A204.1 (cell line): Measurements from ENCODE around the gene OR6Y1.

ENCODE experiments used
- FAIRE-seq: peaks from 2 replicates; lab custom pipeline; 2012; peaks lifted over from hg19 to GRCh38; lab: Jason Lieb, UNC

Gene OR6Y1, protein sequence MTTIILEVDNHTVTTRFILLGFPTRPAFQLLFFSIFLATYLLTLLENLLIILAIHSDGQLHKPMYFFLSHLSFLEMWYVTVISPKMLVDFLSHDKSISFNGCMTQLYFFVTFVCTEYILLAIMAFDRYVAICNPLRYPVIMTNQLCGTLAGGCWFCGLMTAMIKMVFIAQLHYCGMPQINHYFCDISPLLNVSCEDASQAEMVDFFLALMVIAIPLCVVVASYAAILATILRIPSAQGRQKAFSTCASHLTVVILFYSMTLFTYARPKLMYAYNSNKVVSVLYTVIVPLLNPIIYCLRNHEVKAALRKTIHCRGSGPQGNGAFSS

DNA sequence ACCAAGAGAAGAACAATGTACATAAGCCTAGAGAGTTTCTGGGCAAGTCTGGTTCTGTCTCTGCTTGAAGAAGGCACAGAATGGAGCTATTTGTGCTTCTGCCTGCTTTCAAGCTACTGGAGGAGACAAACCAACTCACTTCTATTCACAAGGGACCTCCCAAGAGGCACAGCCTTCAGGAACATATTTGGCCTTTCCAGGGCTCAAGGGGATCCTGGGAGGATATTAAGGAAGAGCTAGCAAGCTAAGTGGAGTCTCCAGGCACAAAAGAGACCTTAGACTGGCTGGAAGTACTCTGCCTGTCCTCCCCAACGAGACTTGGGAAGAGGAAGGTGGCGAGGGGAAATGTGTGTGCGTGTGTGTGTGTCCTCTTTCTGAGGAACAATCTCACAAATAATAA, at the start of gene OR6Y1:
OR6Y1 (minus strand) TSS at position 54 of the 400 bp plus-strand sequence. CDS start 6,300 bp downstream, outside the sequence.
- no peak for FAIRE-seq

DNA sequence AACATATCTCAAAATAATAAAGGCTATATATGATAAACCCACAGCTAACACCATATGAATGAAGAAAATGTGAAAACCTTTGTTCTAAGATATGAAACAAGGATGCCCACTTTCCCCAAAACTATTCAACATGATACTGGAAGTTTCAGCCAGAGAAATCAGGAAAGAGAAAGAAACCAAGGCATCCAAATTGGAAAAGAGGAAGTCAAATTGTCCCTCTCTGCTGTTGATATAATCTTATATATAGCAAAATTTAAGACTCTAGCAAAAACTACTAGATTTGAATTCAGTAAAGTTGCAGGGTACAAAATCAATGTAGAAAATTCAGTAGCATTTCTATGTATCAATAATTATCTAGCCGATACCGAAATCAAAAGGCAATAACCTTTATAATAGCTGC, 46.5 kb upstream of the OR6Y1 start:
- no peak for FAIRE-seq

DNA sequence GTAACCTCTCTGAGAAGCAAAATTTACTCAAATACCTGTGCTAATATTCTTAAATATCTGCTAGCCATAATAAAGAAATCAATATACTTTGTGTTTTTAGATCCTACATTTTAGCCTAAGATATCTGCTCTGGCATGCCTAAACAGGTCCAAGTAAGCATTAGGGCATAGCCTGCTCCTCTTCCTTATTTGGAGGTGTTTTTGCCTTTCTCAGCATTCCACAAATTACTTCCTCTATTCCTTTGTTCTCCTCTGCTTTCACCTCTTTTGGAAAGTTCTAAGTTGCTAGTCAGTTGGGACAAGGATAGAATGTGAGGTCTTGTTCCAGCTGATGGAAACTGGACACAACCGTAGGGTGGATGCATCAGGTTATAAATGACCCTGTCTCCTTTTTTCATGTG, 32.7 kb upstream of the OR6Y1 start:
- no peak for FAIRE-seq

DNA sequence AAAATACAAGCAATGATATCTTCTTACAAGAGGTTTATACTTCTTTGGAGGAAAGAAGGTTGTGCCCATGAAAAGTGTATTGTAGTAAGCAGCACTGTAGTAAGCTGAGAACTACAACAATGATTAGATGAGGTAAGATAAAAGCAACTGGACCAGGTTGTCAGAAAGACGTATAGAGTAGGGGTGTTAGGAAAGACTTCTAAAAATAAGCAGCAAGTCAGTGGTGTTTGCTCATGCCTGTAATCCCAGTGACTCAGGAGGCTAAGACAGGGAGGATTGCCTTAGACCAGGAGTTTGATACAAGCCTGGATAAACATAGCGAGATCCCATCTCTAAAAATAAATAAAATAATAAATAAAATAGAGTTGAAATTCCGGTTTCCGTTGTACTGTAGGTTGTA, 29.8 kb upstream of the OR6Y1 start:
- no peak for FAIRE-seq

DNA sequence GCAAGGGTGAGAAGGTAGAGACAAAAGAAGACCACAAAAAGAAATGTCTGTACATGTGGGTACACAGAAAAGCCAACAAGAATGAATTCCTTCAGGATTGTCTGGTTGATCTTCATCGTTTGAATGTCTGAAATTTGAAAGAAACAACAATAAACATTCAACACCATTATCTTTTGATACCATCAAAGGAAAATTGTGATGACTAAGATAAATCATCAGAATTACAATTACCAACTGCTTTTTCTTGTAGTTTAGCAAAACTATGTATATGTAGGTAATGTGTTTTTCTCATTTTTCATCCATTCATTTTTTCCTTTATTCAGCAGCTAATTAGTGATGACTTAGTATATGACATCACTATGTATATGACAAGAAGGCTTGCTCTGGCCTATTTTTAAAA, 25.5 kb upstream of the OR6Y1 start, which contains the start of gene OR10X1:
OR10X1 (minus strand) TSS at position 167 of the 400 bp plus-strand sequence; CDS start at position 167, 0 bp downstream.
- no peak for FAIRE-seq

DNA sequence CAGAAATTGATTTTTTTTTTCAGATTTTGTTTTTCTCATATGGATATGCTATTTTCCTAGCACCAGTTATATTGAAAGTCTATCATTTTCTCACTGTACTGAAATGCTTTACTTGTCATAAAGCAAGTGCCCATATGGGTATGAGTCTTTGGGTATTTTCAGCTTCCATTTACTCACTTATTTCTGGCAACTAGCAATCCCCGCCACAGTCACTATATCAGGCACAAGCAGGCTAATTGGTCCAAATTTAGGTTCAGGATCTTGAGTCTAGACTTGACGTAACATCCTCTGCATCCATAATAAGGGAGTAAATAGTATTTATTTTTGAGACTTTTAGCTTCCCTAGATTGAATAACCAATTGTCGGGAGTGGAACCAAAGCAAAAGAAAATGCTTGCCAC, 23.4 kb upstream of the OR6Y1 start:
- FAIRE-seq: no peak

DNA sequence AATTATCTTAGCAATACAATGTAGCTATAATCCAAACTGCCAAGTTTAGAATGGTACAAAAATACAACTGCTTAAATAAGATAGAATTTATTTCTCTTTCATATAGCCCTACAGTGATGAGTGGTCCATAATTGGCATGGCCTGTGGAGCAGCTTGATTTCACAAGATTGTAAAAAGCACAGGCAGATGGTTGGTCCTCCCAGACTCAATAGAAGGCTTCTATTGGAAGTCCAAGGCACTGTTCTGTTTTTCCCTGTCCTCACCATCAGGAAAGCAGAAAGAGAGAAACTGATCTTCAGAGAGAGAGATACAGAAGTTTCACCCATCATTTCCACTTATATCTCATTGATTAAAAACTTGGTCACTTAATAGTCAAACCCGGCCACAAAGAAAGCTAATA, 18.0 kb upstream of the OR6Y1 start:
- no peak for FAIRE-seq

DNA sequence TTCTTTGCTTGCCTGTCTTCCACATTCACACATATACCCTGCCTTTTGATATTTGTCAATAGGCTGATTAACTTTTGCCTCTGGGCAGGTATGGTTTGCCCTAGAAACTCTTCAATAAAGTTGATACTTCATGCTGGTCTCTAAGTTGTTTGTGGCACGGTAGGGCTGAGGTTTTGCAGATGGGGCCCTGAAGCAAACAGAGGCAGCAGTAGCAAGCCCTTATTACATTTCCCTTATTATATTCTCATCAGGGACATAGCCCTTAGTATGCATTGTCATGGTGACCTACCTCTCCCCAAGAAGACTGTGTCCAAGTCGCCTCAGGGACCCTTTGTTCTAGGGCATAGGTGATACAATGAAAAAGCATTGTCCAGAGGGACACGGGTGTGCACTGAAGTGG, 16.3 kb upstream of the OR6Y1 start, which contains the start of gene OR6P1:
OR6P1 (minus strand) TSS at position 101 of the 400 bp plus-strand sequence. CDS start 6,976 bp downstream, outside the sequence.
- FAIRE-seq: no peak

DNA sequence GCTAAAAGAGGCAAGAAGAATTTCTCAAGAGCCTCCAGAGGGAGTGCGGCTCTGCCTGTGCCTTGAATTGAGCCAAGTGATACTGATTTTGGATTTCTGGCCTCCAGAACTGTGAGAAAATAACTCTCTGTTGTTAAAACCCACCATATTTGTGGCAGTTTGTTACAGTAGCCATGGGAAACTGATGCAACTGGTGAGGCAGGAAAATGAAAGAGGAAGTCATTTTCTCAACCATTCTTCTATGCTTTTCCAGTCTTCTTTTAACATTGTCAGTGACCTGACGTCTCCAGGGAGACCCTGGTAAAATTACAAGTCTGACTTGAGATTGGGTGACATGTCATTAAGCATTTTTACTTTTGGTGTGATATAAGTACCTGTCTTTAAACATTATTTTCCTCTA, 10.4 kb upstream of the OR6Y1 start:
- no peak for FAIRE-seq

DNA sequence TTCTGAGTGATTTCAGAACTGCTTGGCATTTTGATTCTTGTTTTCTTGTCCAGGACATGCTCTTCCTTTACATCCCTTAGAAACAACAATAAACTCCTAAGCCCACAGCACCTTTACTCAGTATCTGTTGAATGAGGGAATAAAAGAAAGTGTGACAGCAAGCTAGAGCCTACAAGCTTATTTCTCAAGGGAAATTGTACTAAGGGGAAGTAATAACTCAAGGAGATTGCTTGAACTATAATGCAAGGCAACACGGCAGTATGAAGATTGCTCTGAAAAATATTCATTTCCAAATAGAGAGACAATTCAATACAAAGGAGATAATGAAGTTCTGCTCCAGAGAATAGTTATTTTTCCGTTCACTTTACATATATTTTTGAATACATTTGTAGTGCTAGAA, 9.6 kb upstream of the OR6Y1 start:
- no peak for FAIRE-seq

DNA sequence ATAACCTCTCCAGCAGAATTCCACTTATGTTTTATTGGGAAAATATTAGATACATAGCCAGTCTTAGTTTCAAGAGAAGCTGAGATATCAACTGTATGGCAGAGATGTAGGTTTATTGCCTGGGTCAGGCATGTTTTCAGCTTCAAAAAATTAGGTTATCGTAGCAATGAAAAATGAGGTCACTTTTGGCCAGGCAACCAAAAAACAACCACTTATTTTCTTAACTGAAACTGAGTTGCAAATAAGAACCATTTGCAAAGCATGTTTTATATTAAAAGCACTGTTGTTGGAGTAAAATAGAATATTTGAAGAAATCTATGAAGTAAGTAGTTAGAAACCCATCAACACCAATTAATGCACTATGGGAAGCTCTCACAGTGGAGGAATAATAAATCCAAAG, 5.5 kb upstream of the OR6Y1 start:
- no peak for FAIRE-seq

DNA sequence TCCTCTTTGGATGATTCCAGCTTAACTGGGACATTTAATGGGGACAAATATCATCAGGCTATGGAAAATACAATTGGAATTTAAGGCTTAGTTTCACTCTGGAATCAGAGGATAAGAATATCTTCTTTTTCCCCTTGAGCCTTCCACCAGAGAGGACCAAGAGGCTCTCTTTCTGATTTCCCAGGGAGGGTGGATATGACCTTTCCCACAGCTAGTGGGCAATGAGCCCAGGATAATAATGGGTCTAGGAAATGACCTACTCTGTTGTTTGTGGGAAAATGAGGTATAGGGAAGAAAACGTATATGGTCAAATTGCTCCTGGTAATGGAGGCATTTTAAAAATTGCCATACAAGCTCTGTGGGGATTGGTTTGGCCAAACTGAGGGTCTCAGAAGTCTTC, 1.9 kb downstream of the OR6Y1 start:
- FAIRE-seq: no peak

DNA sequence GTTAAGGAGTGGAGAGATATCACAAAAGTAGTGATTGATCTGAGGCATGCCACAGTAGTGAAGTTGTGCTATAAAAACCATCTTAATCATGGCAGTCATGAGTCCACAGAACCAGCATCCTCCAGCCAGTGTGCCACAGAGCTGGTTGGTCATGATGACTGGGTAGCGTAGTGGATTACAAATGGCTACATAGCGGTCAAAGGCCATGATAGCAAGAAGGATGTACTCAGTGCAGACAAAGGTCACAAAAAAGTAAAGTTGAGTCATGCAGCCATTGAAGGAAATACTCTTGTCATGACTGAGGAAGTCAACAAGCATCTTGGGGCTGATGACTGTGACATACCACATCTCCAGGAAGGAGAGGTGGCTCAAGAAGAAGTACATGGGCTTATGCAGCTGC, 6.7 kb downstream of the OR6Y1 start:
- no peak for FAIRE-seq

DNA sequence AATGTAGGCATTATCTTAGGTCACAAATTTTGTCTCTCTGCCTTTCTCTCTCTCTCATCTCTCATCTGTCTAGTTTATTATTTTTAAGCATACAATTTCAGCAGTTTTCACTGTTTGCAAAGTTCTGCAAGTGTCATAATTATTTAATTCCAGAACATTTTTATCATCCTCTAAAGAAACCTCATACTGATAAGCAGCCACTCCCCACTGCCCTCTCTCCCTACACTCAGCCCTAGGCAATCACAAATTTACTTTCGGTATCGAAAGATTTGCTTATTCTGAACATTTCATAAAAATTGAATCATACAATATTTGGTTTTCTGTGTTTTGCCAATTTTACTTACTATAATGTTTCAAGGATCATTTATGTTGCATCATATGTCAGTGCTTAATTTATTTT, 16.6 kb downstream of the OR6Y1 start:
- FAIRE-seq: no peak

DNA sequence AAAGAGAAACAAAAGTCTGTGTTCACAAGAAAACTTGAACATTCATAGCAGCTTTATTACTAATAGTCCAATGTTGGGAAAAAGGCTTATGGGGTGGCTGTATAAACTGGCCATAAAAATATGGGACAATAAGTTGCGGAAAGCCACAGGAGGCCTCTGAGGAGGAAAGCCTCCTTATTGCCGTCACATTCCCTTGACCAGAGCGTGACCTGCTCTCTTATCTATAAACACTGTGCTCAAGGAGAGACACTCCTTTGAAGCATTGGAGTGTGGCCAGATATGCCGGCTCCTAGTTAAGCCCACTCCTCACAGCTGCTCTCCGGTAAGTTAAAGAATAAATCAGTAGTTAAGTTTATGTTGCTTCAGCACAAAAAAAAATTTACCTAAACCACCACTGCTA, 19.7 kb downstream of the OR6Y1 start:
- no peak for FAIRE-seq

DNA sequence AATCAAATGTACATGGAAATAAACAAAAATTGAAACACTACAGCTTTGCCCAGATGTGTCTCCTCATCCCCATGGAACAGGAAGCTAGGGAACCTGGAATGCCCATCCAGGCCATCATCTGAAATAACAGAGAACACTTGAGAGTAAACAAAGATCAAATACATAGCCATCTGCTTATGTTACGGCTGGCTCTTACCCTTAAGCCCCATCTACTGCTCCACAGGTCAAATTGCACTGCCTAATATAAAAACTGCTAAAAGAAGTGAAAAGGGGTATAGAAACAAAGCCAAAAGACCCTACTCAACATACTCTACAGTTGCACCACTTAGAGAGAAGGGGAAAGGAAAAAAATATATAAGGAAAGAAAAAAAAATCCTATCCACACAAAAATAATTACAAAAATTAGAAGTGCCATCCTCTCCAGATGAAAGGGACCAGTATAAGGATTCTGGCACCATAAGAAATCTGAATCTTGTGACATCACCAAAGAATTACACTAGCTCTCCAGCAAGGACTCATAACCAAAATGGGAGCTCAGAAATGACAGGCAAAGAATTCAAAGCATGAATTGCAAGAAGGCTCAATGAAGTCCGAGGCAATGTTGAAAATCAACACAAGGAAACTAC, 26.9 kb downstream of the OR6Y1 start:
- FAIRE-seq: no peak

DNA sequence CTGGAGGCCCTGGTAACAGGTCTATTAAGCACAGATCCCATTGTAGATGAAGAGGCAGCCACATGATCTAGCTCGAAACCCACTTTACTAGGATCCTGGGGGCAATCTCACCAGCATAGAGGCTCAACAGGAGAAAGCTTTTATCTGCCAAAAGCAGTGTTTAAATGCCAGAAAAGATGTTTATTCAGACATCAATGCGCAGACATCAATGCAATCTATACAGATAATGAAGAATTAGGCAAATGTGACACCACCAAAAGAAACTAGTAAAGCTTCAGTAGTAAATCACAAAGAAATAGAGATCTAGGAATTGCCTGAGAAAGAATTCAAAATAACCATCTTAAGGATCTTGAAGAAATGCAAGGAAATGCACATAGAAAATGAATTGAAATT, 32.5 kb downstream of the OR6Y1 start:
- no peak for FAIRE-seq

DNA sequence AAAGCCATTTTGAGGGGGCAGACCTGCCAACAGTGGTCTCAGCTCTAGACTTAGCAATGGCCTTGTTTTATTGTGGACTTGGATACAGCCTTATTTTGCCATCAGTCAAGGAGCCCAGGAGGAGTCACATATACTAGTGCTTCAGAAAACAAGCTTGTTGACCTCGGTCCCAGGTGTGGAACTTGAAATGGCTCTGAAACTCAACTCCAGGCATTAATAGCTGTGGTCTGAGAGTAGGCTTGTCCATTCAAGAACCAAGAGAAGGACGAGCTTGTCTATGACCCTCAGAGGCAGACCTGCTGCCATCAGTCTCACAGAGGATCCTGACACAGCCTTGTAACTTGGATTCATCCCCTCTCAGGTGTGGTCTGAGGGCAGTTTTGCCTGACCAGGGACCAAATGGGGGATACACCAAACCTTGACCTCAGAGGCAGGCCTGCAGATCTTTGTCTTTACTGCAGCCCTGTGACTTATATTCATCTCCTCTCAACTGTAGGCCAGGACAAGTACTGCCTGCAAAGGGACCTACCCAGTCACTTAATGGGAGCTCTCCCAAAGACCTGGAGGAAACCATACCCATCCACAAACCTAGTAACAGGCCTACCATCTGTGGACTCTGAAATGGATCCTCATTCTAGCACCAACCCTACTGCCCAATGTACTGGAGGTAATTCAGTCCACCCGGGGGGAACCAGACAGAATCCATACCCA, 33.1 kb downstream of the OR6Y1 start:
- FAIRE-seq: no peak

DNA sequence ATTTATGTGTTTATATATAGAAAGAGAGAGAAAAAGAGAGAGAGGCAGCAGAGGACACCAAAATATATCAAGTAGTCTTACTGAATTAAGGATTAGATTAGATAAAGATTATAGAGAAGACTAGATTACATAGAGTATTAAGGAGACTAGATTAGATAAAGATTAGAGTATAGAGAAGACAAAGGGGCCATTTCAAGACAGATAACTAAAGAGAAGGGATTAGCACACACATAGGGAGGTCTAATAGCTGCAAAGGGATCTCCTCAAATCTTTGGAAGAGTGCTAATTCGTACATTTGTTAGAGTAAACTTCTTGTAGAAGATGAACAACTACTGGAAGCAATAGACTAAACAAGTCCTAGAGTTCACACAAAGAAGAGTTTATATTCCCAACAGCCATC, 34.2 kb downstream of the OR6Y1 start:
- no peak for FAIRE-seq

DNA sequence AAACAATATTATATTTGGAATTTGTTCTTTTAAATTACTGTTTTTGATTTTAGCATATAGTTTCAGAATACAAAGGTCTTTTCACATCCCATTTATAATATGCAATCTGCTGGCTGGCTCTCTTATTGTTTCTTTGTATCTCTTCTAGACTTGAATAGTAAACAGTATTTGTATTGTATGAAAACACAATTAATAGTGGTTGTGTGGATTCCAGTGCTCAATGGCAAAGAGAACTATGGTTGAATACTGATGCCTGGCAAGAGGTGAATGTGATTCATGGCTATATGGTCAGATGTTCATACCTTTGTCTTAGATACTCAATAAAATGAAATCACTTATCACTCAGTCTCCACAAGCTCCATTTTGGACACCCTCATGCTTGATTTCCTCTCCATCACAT, 37.2 kb downstream of the OR6Y1 start:
- FAIRE-seq: no peak

DNA sequence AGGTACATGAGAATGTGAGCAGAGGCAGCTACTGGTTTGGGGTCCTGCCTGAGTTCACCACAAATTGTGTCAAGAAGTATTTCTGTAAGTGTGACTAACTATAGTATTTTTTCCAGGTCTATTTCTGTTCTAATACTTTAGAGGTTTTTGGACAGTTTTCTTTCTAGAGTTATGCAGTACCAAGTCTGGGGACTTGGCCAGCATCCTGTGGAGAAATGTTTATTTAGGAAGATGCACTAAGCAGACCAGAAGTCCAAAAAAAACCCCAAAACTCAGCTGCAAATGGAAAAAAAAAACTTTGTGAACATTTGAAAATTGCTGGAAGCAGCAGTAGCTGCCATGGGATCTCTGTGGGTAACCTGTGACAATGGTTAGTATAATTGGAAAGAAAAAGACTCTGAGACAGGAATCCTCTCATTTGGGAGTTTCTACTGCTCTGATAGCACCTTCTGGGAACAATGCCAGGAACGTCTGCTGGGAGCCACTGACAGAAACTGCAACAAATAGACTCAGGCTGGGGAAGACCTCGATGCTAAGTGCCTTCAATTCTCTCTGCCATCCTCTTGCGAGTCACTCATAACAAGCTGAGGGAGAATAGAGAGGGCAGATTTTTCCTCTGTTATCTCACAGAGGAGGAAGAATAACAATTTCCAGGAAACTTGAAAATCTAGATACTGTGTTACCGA, 44.6 kb downstream of the OR6Y1 start:
- no peak for FAIRE-seq

DNA sequence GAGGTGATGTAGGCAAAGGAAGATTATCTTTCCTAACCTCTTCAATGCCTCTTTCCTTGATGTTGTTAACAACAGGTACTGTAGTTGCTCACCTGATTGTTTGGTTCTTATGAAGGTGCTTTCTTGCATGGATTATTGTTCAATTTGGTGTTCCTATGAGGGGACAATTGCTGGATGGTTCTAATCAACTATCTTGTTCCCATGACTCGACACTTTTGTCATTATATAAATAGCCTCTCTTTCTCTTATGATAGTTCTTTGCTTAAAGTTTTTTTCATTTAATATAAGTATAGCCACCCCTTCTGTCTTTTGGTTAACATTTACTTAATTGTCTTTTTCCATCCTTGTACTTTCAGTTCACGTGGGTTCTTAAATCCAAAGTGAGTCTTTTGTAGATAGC, 46.7 kb downstream of the OR6Y1 start:
- no peak for FAIRE-seq
